Measurements from ENCODE around the gene NFASC. TPM values are rescaled to one million over a fixed set of nuclear protein-coding genes. Genes with fewer than 3 reads are reported as not detected.

Gene NFASC
- total and polyA plus RNA-seq, 12 donors = 4.8 to 76.7 (median 44.8) TPM

- no peaks in the 10 kb centered on the region for H3K9me3 ChIP-seq (replicated peaks in 1 of 3)
- intact Hi-C loops (cut with DNase I) = no loop called here
- TF ChIP-seq POLR2A (IDR thresholded peaks at IDR 0.05) (no peak), CTCF (IDR thresholded peaks at IDR 0.05) (no peak)
- 90 to 99% (median 95%) methylated on average over 3 of the region's 3 CpGs for WGBS, 4 donors
- H3K4me1 ChIP-seq (replicated peaks in 1 of 2) = peaks cover 0 to 10% of the 10 kb centered on the region in 2 donors
- H3K36me3 ChIP-seq (replicated peaks in 1 of 2) = no peaks in the 10 kb centered on the region
- DNase-seq = peak in 1 of 7 donors; percentile 21
- H3K27me3 ChIP-seq = no peaks in the 10 kb centered on the region
- H3K27ac ChIP-seq = peak overlapping the region in 2 of 5 donors; percentile 57 to 78
- H3K4me3 ChIP-seq = no peak overlapping the region
Observed at GRCh38 chr1:204882479-204882878, 11.8 kb downstream of the NFASC start.

GRCh38 chr1:204883405-204883804 is 12.7 kb downstream of the NFASC start:
- peaks cover 0 to 10% of the 10 kb centered on the region in 2 donors for H3K4me1 ChIP-seq (replicated peaks in 1 of 2)
- 66 to 75% (median 69%) methylated on average over 2 to 3 of the region's 3 CpGs for WGBS, 4 donors
- H3K27ac ChIP-seq = peak overlapping the region in 2 of 5 donors; percentile 64 to 88

GRCh38 chr1:204885288-204885711 is 14.6 kb downstream of the NFASC start:
- no peaks in the 10 kb centered on the region for H3K9me3 ChIP-seq (replicated peaks in 1 of 3)
- peaks cover 0 to 20% of the 10 kb centered on the region in 2 donors for H3K4me1 ChIP-seq (replicated peaks in 1 of 2)
- intact Hi-C loops (cut with DNase I) = no loop called here
- TF ChIP-seq POLR2A (IDR thresholded peaks at IDR 0.05) (no peak), CTCF (IDR thresholded peaks at IDR 0.05) (no peak)
- no peaks in the 10 kb centered on the region for H3K27me3 ChIP-seq
- WGBS, 4 donors = 45 to 64% (median 60%) methylated on average over 4 of the region's 4 CpGs
- H3K27ac ChIP-seq = peak overlapping the region in 2 of 5 donors; percentile 64 to 88
- no peak overlapping the region for H3K4me3 ChIP-seq
- no peaks in the 10 kb centered on the region for H3K36me3 ChIP-seq (replicated peaks in 1 of 2)
- peak in 5 of 7 donors; percentile 20 to 79 (median 47) for DNase-seq

More at GRCh38 chr1:204883405-204883804, 12.7 kb downstream of the NFASC start:
- intact Hi-C loops (cut with DNase I) = no loop called here
- no peak for TF ChIP-seq POLR2A (IDR thresholded peaks at IDR 0.05)
- no peak for TF ChIP-seq CTCF (IDR thresholded peaks at IDR 0.05)
- Histone ChIP-seq H3K36me3 (replicated peaks in 1 of 2) (no peaks in the 10 kb centered on the region), H3K9me3 (replicated peaks in 1 of 3) (no peaks in the 10 kb centered on the region), H3K27me3 (no peaks in the 10 kb centered on the region), H3K4me3 (no peak overlapping the region)
- DNase-seq = peak in 1 of 7 donors; percentile 67

GRCh38 chr1:204885790-204886189 is 15.1 kb downstream of the NFASC start:
- WGBS, 4 donors = 72 to 84% (median 75%) methylated on average over 8 of the region's 8 CpGs
- Histone ChIP-seq H3K4me1 (replicated peaks in 1 of 2) (peaks cover 0 to 17% of the 10 kb centered on the region in 2 donors), H3K9me3 (replicated peaks in 1 of 3) (no peaks in the 10 kb centered on the region), H3K27me3 (no peaks in the 10 kb centered on the region), H3K36me3 (replicated peaks in 1 of 2) (no peaks in the 10 kb centered on the region), H3K4me3 (no peak overlapping the region), H3K27ac (peak overlapping the region in 3 of 5 donors; percentile 15 to 88 (median 64))
- TF ChIP-seq POLR2A (IDR thresholded peaks at IDR 0.05) (no peak), CTCF (IDR thresholded peaks at IDR 0.05) (no peak)
- no peak for DNase-seq
- intact Hi-C loops (cut with DNase I) = no loop called here

Data from adrenal gland (tissue), 12 donors.